HCT116 (cell line): ENCODE data around the gene TBCC. TPM values are rescaled to one million over a fixed set of nuclear protein-coding genes. Genes with fewer than 3 reads are reported as not detected.
A peak's percentile ranks its signal among the peaks of the same experiment; 100 is the strongest.

Source experiments
- ATAC-seq: fragments of 200-7000 bp; cut with Tn5 transposase; 2 replicates; pipeline ENCODE4 v1.9.1; 2020; ENCODE audit warnings: mild to moderate bottlenecking, moderate library complexity
- BruUV-seq: library from RNA; stranded (reverse); fragments of 400-500 nt; replicated peaks from 2 replicates; lab custom pipeline; 2021; lab: Mats Ljungman, UMichigan
- CTCF ChIA-PET: fragments of 300-600 bp; sonication (Branson Sonifier 250); formaldehyde crosslinking; loops from one replicate; lab custom pipeline; 2021; ENCODE audit warnings: antibody characterized with exemption; lab: Charles Lee
- POLR2A ChIA-PET: fragments of 300-600, 350-600 bp; sonication (Branson Sonifier 250); formaldehyde crosslinking; loops from one replicate; lab custom pipeline; 2021; ENCODE audit warnings: antibody characterized with exemption; lab: Charles Lee
- RAD21 ChIA-PET, 2 experiments: fragments of 300-600 bp; sonication (Branson Sonifier 250); formaldehyde crosslinking; loops; one replicate each; lab custom pipeline; 2023; ENCODE audit warnings: low total read pairs in 2 of 2; ENCODE audit not compliant: uncharacterized antibody in 2 of 2, unreplicated experiment in 2 of 2, low non-redundant PET in 1 of 2; lab: Charles Lee
- DNase-seq: peaks from one replicate; pipeline ENCODE4 v3.0.0-alpha.2; 2010; ENCODE audit warnings: low read depth, low spot score
- H2AFZ ChIP-seq: fragments of 200-600 bp; shearing (Covaris generic), sonication (generic); 2 replicates; pipeline ENCODE4 v1.6.1; 2017; ENCODE audit warnings: low read depth, mixed run types, mixed read lengths, antibody characterized with exemption, low read length; ENCODE audit not compliant: poor library complexity, severe bottlenecking
- H3K27ac ChIP-seq: 2 replicates; pipeline ENCODE4 v1.5.1; 2012; ENCODE audit warnings: low read depth, low read length
- H3K27me3 ChIP-seq: fragments of 200-600 bp; sonication (generic); 2 replicates; pipeline ENCODE4 v1.6.1; 2016; ENCODE audit warnings: mixed run types, low read length, mixed read lengths; ENCODE audit not compliant: insufficient read depth
- H3K36me3 ChIP-seq, 2 experiments: fragments of 200-500 bp in 1 of 2; fragments of 200-600 bp in 1 of 2; sonication (Bioruptor generic) in 1 of 2; sonication (generic) in 1 of 2; 2 replicates each; pipeline versions ENCODE4 v1.5.1 to v1.6.1; 2014 to 2016; ENCODE audit warnings: low read length in 2 of 2, inconsistent platforms in 1 of 2, mixed read lengths in 1 of 2, mixed run types in 1 of 2; ENCODE audit not compliant: insufficient read depth in 2 of 2, control insufficient read depth in 1 of 2
- H3K4me1 ChIP-seq, 2 experiments: fragments of 200-600 bp in 1 of 2; sonication (generic) in 1 of 2; 2 replicates each; pipeline versions ENCODE4 v1.5.1 to v1.6.1; 2012 to 2017; ENCODE audit warnings: low read length in 2 of 2, inconsistent platforms in 1 of 2, mild to moderate bottlenecking in 1 of 2, mixed read lengths in 1 of 2, mixed run types in 1 of 2, moderate library complexity in 1 of 2; ENCODE audit not compliant: insufficient read depth in 2 of 2, control insufficient read depth in 1 of 2
- H3K4me2 ChIP-seq: fragments of 200-600 bp; sonication (generic); 2 replicates; pipeline ENCODE4 v1.6.1; 2017; ENCODE audit warnings: mixed run types, low read length, mixed read lengths
- H3K4me3 ChIP-seq, 2 experiments: fragments of 200-600 bp in 1 of 2; sonication (generic) in 1 of 2; replicated peaks in 1 of 2; 2 replicates each; pipeline ENCODE4 v1.5.1; 2011 to 2016; ENCODE audit warnings: low read length in 2 of 2, control low read depth in 1 of 2, low read depth in 1 of 2, mild to moderate bottlenecking in 1 of 2, mixed read lengths in 1 of 2, mixed run types in 1 of 2
- H3K79me2 ChIP-seq: fragments of 200-600 bp; sonication (generic); 2 replicates; pipeline ENCODE4 v1.6.1; 2017; ENCODE audit warnings: mild to moderate bottlenecking, mixed run types, low read length, moderate library complexity, mixed read lengths; ENCODE audit not compliant: insufficient read depth
- H3K9ac ChIP-seq: fragments of 200-600 bp; sonication (generic); 2 replicates; pipeline ENCODE4 v1.6.1; 2016; ENCODE audit warnings: low read length, mixed read lengths
- H3K9me2 ChIP-seq: fragments of 200-600 bp; sonication (generic), shearing (Covaris generic); 2 replicates; pipeline ENCODE4 v1.6.1; 2017; ENCODE audit warnings: mixed run types, mild to moderate bottlenecking, moderate library complexity; ENCODE audit not compliant: insufficient read depth
- H3K9me3 ChIP-seq, 2 experiments: fragments of 200-500 bp in 1 of 2; fragments of 200-600 bp in 1 of 2; sonication (Bioruptor generic) in 1 of 2; sonication (generic) in 1 of 2; 2 replicates each; pipeline ENCODE4 v1.6.1; 2014 to 2017; ENCODE audit warnings: low read length in 2 of 2, mixed read lengths in 2 of 2, inconsistent platforms in 1 of 2, low read depth in 1 of 2, mild to moderate bottlenecking in 1 of 2, mixed run types in 1 of 2, moderate library complexity in 1 of 2; ENCODE audit not compliant: control insufficient read depth in 1 of 2, insufficient read depth in 1 of 2
- H4K20me1 ChIP-seq: fragments of 200-600 bp; sonication (generic), shearing (Covaris generic); 2 replicates; pipeline ENCODE4 v1.6.1; 2017; ENCODE audit warnings: mixed run types, mild to moderate bottlenecking, moderate library complexity; ENCODE audit not compliant: insufficient read depth
- ATF3 ChIP-seq: IDR thresholded peaks from 2 replicates; pipeline ENCODE4 v1.6.1; 2012
- EZH2 ChIP-seq: fragments of 200-600 bp; sonication (generic); IDR thresholded peaks from 2 replicates; pipeline ENCODE4 v1.6.1; 2017; ENCODE audit warnings: antibody characterized with exemption, mixed run types
- JUND ChIP-seq: IDR thresholded peaks from 2 replicates; pipeline ENCODE4 v1.6.1; 2012
- POLR2A ChIP-seq: IDR thresholded peaks from 2 replicates; pipeline ENCODE4 v1.7.0; 2011; ENCODE audit warnings: borderline replicate concordance; ENCODE audit not compliant: insufficient read depth, insufficient read length; ENCODE audit errors: extremely low read depth
- POLR2AphosphoS5 ChIP-seq: IDR thresholded peaks from 2 replicates; pipeline ENCODE4 v1.6.1; 2011; ENCODE audit warnings: mild to moderate bottlenecking, low read depth, low read length, moderate library complexity
- RAD21 ChIP-seq: IDR thresholded peaks from 2 replicates; pipeline ENCODE4 v1.6.1; 2012; ENCODE audit warnings: low read depth, mild to moderate bottlenecking
- SIN3A ChIP-seq: IDR thresholded peaks from 2 replicates; pipeline ENCODE4 v1.6.1; 2012; ENCODE audit warnings: low read depth
- TCF7L2 ChIP-seq: IDR thresholded peaks from 2 replicates; pipeline ENCODE4 v1.7.0; 2011; ENCODE audit warnings: borderline replicate concordance, inconsistent platforms; ENCODE audit not compliant: insufficient read depth, insufficient read length; ENCODE audit errors: extremely low read depth
- YY1 ChIP-seq: IDR thresholded peaks from 2 replicates; pipeline ENCODE4 v1.6.1; 2011; ENCODE audit warnings: low read length, low read depth, moderate library complexity, mild to moderate bottlenecking; ENCODE audit not compliant: insufficient replicate concordance; ENCODE audit errors: extremely low read depth
- ZFX ChIP-seq: fragments of 450-650 bp; IDR thresholded peaks from 2 replicates; pipeline ENCODE4 v1.6.1; 2017
- ZNF274 ChIP-seq: fragments of 200-500 bp; sonication (Bioruptor generic); IDR thresholded peaks from 2 replicates; pipeline ENCODE4 v1.6.1; 2014; ENCODE audit warnings: mild to moderate bottlenecking, low read depth, low read length, inconsistent platforms
- intact Hi-C: fragments of 100-400 bp; cut with micrococcal nuclease; formaldehyde crosslinking; loops from 2 replicates; pipeline ENCODE4 v1.10.0; 2022
- total RNA-seq: library from RNA; stranded (reverse); gene quantifications from one replicate; pipeline ENCODE4 v1.2.1, GENCODE V29; 2021; ENCODE audit not compliant: unreplicated experiment

TBCC gene
- total RNA-seq, 1 experiment from 2014 or later, result 17.1 TPM

- DNase-seq (no peak), ATAC-seq (no peak)
- Histone ChIP-seq H3K27me3 (no peaks in the 10 kb centered on the region), H4K20me1 (no peaks in the 10 kb centered on the region), H3K36me3 (no peaks in the 10 kb centered on the region), H3K27ac (no peak overlapping the region), H3K9me2 (0 out of 2 replicates have a peak, but pooled peaks cover 4% of the 10 kb centered on the region), H3K4me2 (no peak overlapping the region), H3K79me2 (peaks cover 38% of the 10 kb centered on the region), H3K4me1 (peaks cover 3 to 13% of the 10 kb centered on the region in 2 experiments; a peak in 2 of 4 replicates), H3K9ac (no peak overlapping the region), H3K4me3 (no peak overlapping the region)
- RAD21 ChIA-PET, result interaction anchor here in 1 of 2 experiments (0.7 kb wide), 1 partner anchor 29 kb away, joined by 8 read pairs; no protein-coding TSS in a partner anchor
- POLR2A ChIA-PET, result interaction anchor here (0.6 kb wide), 1 partner anchor 1035 kb away, joined by 3 read pairs; no protein-coding TSS in a partner anchor
- CTCF ChIA-PET, result interaction anchor here (0.6 kb wide), 2 partner anchors 10 to 88 kb away, joined by 3 read pairs; no protein-coding TSS in a partner anchor
- BruUV-seq, result no TSS peak
- TF ChIP-seq POLR2A (no peak), ZNF274 (no peak), RAD21 (no peak), EZH2 (no peak), ATF3 (no peak), ZFX (no peak), POLR2AphosphoS5 (no peak), TCF7L2 (no peak), JUND (no peak), YY1 (no peak), SIN3A (no peak)
- TF ChIP-seq, all 23 proteins: peak for 0
- Histone ChIP-seq H2AFZ (no peak overlapping the region), H3K9me3 (no peaks in the 10 kb centered on the region)
- intact Hi-C loops, result no loop called here
Measured at GRCh38 chr6:42788671-42789070, 42.8 kb upstream of the TBCC start.

GRCh38 chr6:42787063-42787472 is 41.2 kb upstream of the TBCC start:
- H3K27ac ChIP-seq, result no peak overlapping the region
- POLR2A ChIA-PET, result no interaction called here
- H2AFZ ChIP-seq, result no peak overlapping the region
- H3K9me2 ChIP-seq, result 0 out of 2 replicates have a peak, but pooled peaks cover 4% of the 10 kb centered on the region
- RAD21 ChIA-PET, result no interaction called here
- no peak overlapping the region for H3K4me2 ChIP-seq
- intact Hi-C loops, result no loop called here
- no peak overlapping the region for H3K9ac ChIP-seq
- no TSS peak for BruUV-seq
- H3K36me3 ChIP-seq, result no peaks in the 10 kb centered on the region
- H3K4me3 ChIP-seq, result no peak overlapping the region
- no peaks in the 10 kb centered on the region for H3K27me3 ChIP-seq
- DNase-seq (no peak), ATAC-seq (no peak)
- no peaks in the 10 kb centered on the region for H4K20me1 ChIP-seq
- peaks cover 42% of the 10 kb centered on the region for H3K79me2 ChIP-seq
- H3K9me3 ChIP-seq, result no peaks in the 10 kb centered on the region
- peaks cover 3 to 15% of the 10 kb centered on the region in 2 experiments; a peak in 2 of 4 replicates for H3K4me1 ChIP-seq
- CTCF ChIA-PET, result no interaction called here
- TF ChIP-seq YY1 (no peak), POLR2AphosphoS5 (peak; percentile 16; the same call in 1 of the 2 replicates)
